ENCODE data around the gene CDCA4. TPM values are rescaled to one million over a fixed set of nuclear protein-coding genes. Genes with fewer than 3 reads are reported as not detected.

CDCA4 gene
- total RNA-seq, 2 experiments from 2014 or later, result 59.4 to 63.5 TPM

GRCh38 chr14:105025429-105025828 lies 4.5 kb upstream of the CDCA4 start:
- no peak for ATAC-seq
- Mint-ChIP-seq H3K4me3 (no peak overlapping the region), H3K9me3 (no peaks in the 10 kb centered on the region), H3K36me3 (ENCODE audit: low read depth) (peaks cover 5% of the 10 kb centered on the region), H3K27ac (peak overlapping the region; percentile 85), H3K27me3 (no peaks in the 10 kb centered on the region), H3K4me1 (ENCODE audit: low read depth) (peaks cover 45% of the 10 kb centered on the region)
- intact Hi-C loops (cut with micrococcal nuclease), result no loop called here
- CTCF ChIA-PET, result interaction anchor here (1.2 to 6.0 kb wide), 4 partner anchors 20 to 51 kb away, joined by 3 to 51 read pairs (median 4); no protein-coding TSS in a partner anchor
- POLR2A ChIA-PET, result interaction anchor here (1.2 to 1.8 kb wide), 4 partner anchors 11 to 21 kb away, joined by 3 to 5 read pairs (median 4); no protein-coding TSS in a partner anchor
- no peak for TF ChIP-seq CTCF (IDR thresholded peaks at IDR 0.05)
- DNase-seq, result no peak

GRCh38 chr14:105023791-105024480 lies 3.1 kb upstream of the CDCA4 start:
- intact Hi-C loops (cut with micrococcal nuclease), result no loop called here
- Mint-ChIP-seq H3K4me1 (ENCODE audit: low read depth) (peaks cover 53% of the 10 kb centered on the region), H3K9me3 (no peaks in the 10 kb centered on the region), H3K36me3 (ENCODE audit: low read depth) (peaks cover 19% of the 10 kb centered on the region), H3K27me3 (no peaks in the 10 kb centered on the region), H3K27ac (peak overlapping the region; percentile 34), H3K4me3 (no peak overlapping the region)
- no peak for TF ChIP-seq CTCF (IDR thresholded peaks at IDR 0.05)
- DNase-seq, result no peak
- ATAC-seq, result no peak
- ChIA-PET POLR2A (no interaction called here), CTCF (interaction anchor here (5.9 to 6.0 kb wide), 2 partner anchors 21 kb away, joined by 42 to 51 read pairs; no protein-coding TSS in a partner anchor)

GRCh38 chr14:105023144-105023543 lies 2.3 kb upstream of the CDCA4 start:
- ChIA-PET CTCF (interaction anchor here (1.2 to 5.9 kb wide), 2 partner anchors 22 to 47 kb away, joined by 4 to 42 read pairs; no protein-coding TSS in a partner anchor), POLR2A (no interaction called here)
- no peak for TF ChIP-seq CTCF (IDR thresholded peaks at IDR 0.05)
- DNase-seq (no peak), ATAC-seq (no peak)
- H3K4me3 Mint-ChIP-seq, result peak overlapping the region; percentile 99
- H3K27me3 Mint-ChIP-seq, result no peaks in the 10 kb centered on the region
- peaks cover 58% of the 10 kb centered on the region for H3K4me1 Mint-ChIP-seq (ENCODE audit: low read depth)
- H3K36me3 Mint-ChIP-seq (ENCODE audit: low read depth), result peaks cover 27% of the 10 kb centered on the region
- no peak overlapping the region for H3K27ac Mint-ChIP-seq
- H3K9me3 Mint-ChIP-seq, result no peaks in the 10 kb centered on the region
- intact Hi-C loops (cut with micrococcal nuclease), result no loop called here

GRCh38 chr14:105022276-105022670 lies 1.4 kb upstream of the CDCA4 start:
- DNase-seq, result no peak
- H3K4me1 Mint-ChIP-seq (ENCODE audit: low read depth), result peaks cover 64% of the 10 kb centered on the region
- TF ChIP-seq CTCF (IDR thresholded peaks at IDR 0.05), result no peak
- CTCF ChIA-PET, result interaction anchor here (1.2 to 5.9 kb wide), 2 partner anchors 22 to 47 kb away, joined by 4 to 42 read pairs; no protein-coding TSS in a partner anchor
- peak overlapping the region; percentile 99 for H3K4me3 Mint-ChIP-seq
- intact Hi-C loops (cut with micrococcal nuclease), result no loop called here
- peak overlapping the region; percentile 95 for H3K27ac Mint-ChIP-seq
- H3K36me3 Mint-ChIP-seq (ENCODE audit: low read depth), result peaks cover 32% of the 10 kb centered on the region
- no peak for ATAC-seq
- no peaks in the 10 kb centered on the region for H3K27me3 Mint-ChIP-seq
- no peaks in the 10 kb centered on the region for H3K9me3 Mint-ChIP-seq
- POLR2A ChIA-PET, result interaction anchor here (9.7 kb wide), 1 partner anchor 17 kb away, joined by 69 read pairs; no protein-coding TSS in a partner anchor
